ENCODE measurements around the gene PPIP5K1.

DNA sequence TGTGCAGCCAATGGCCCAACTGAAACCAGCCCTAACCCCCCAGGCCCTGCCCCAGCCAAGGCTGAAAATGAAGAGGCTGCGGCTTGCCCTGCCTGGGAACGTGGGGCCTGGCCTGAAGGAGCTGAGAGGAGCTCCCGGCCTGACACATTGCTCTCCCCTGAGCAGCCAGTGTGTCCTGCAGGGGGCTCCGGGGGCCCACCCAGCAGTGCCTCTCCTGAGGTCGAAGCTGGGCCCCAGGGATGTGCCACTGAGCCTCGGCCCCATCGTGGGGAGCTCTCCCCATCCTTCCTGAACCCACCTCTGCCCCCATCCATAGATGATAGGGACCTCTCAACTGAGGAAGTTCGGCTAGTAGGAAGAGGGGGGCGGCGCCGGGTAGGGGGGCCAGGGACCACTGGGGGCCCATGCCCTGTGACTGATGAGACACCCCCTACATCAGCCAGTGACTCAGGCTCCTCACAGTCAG lies 61.4 kb downstream of the PPIP5K1 start:
- TF ChIP-seq POLR2A (IDR thresholded peaks at IDR 0.05; ENCODE audit: low read length) (no peak), GATA1 (IDR thresholded peaks at IDR 0.05; ENCODE audit: low read depth, low read length) (no peak)

All from erythroblast (primary cell).